Liver (tissue), 9 donors: Measurements from ENCODE around the gene CSMD2. TPM values are rescaled to one million over a fixed set of nuclear protein-coding genes. Genes with fewer than 3 reads are reported as not detected.

Source experiments
- DNase-seq: peaks from one replicate; pipeline ENCODE4 v3.0.0-alpha.2; 2017; ENCODE audit warnings: low spot score
- H3K27ac ChIP-seq, 2 donors: one replicate each; pipeline ENCODE4 v1.7.0; 2013; ENCODE audit warnings: inconsistent platforms in 2 of 2, low read length in 2 of 2, control low read depth in 1 of 2, low read depth in 1 of 2, mild to moderate bottlenecking in 1 of 2
- H3K27me3 ChIP-seq, 4 donors: one replicate each; pipeline versions ENCODE4 v1.6.1 to v1.7.0; 2013; ENCODE audit warnings: low read length in 3 of 4, inconsistent platforms in 1 of 4, mild to moderate bottlenecking in 1 of 4, moderate library complexity in 1 of 4; ENCODE audit not compliant: control insufficient read depth in 4 of 4, insufficient read depth in 4 of 4
- H3K36me3 ChIP-seq, 4 donors: one replicate each; pipeline versions ENCODE4 v1.6.1 to v1.7.0; 2013; ENCODE audit warnings: low read length in 3 of 4, mild to moderate bottlenecking in 3 of 4, low read depth in 1 of 4, moderate library complexity in 1 of 4; ENCODE audit not compliant: control insufficient read depth in 4 of 4, insufficient read depth in 3 of 4
- H3K4me1 ChIP-seq, 4 donors: one replicate each; pipeline versions ENCODE4 v1.6.1 to v1.7.0; 2013; ENCODE audit warnings: low read length in 3 of 4, mild to moderate bottlenecking in 3 of 4, moderate library complexity in 1 of 4; ENCODE audit not compliant: control insufficient read depth in 4 of 4, insufficient read depth in 4 of 4
- H3K4me3 ChIP-seq, 3 donors: one replicate each; pipeline versions ENCODE4 v1.6.1 to v1.7.0; 2013; ENCODE audit warnings: low read length in 3 of 3, control low read depth in 1 of 3, low read depth in 1 of 3, mild to moderate bottlenecking in 1 of 3
- H3K9ac ChIP-seq, 2 donors: one replicate each; pipeline ENCODE4 v1.7.0; 2013; ENCODE audit warnings: low read length in 2 of 2, mild to moderate bottlenecking in 2 of 2, moderate library complexity in 2 of 2, control low read depth in 1 of 2, low read depth in 1 of 2
- H3K9me3 ChIP-seq, 4 donors: one replicate each; pipeline versions ENCODE4 v1.6.1 to v1.7.0; 2013; ENCODE audit warnings: low read length in 3 of 4; ENCODE audit not compliant: control insufficient read depth in 4 of 4
- EGR1 ChIP-seq, 2 donors: IDR thresholded peaks; 2 replicates each; pipeline ENCODE4 v1.6.1; 2016 to 2018; ENCODE audit warnings: antibody characterized with exemption in 2 of 2, low read depth in 2 of 2
- FOXA1 ChIP-seq: IDR thresholded peaks from 2 replicates; pipeline ENCODE4 v1.6.1; 2016; ENCODE audit warnings: antibody characterized with exemption
- FOXA2 ChIP-seq: IDR thresholded peaks from 2 replicates; pipeline ENCODE4 v1.6.1; 2016; ENCODE audit warnings: antibody characterized with exemption
- GABPA ChIP-seq, 2 donors: IDR thresholded peaks in 1 of 2; conservative IDR thresholded peaks in 1 of 2; 2 replicates each; pipeline ENCODE4 v1.6.1; 2016; ENCODE audit warnings: antibody characterized with exemption in 2 of 2, mild to moderate bottlenecking in 1 of 2, moderate library complexity in 1 of 2
- HNF4A ChIP-seq, 2 donors: conservative IDR thresholded peaks; 2 replicates each; pipeline ENCODE4 v1.6.1; 2016; ENCODE audit warnings: antibody characterized with exemption in 2 of 2, mild to moderate bottlenecking in 2 of 2
- HNF4G ChIP-seq: IDR thresholded peaks from 2 replicates; pipeline ENCODE4 v1.6.1; 2016; ENCODE audit warnings: antibody characterized with exemption
- JUND ChIP-seq, 2 donors: IDR thresholded peaks; 2 replicates each; pipeline ENCODE4 v1.6.1; 2016; ENCODE audit warnings: antibody characterized with exemption in 2 of 2
- NR2F2 ChIP-seq: IDR thresholded peaks from 2 replicates; pipeline ENCODE4 v1.6.1; 2016; ENCODE audit warnings: antibody characterized with exemption
- RAD21 ChIP-seq, 2 donors: IDR thresholded peaks; 2 replicates each; pipeline ENCODE4 v1.6.1; 2016; ENCODE audit warnings: antibody characterized with exemption in 2 of 2, mild to moderate bottlenecking in 2 of 2
- RXRA ChIP-seq, 2 donors: IDR thresholded peaks; 2 replicates each; pipeline ENCODE4 v1.6.1; 2017 to 2018; ENCODE audit warnings: antibody characterized with exemption in 2 of 2, mild to moderate bottlenecking in 1 of 2
- SP1 ChIP-seq: IDR thresholded peaks from 2 replicates; pipeline ENCODE4 v1.6.1; 2018; ENCODE audit warnings: antibody characterized with exemption, mild to moderate bottlenecking
- YY1 ChIP-seq: IDR thresholded peaks from 2 replicates; pipeline ENCODE4 v1.6.1; 2016; ENCODE audit warnings: antibody characterized with exemption, mild to moderate bottlenecking
- WGBS: extraction: QIAGEN DNeasy Blood & Tissue Kit; methylation state at CpG from one replicate; pipeline ENCODE4 v1.1.7; 2013; 5-methylcytosine and 5-hydroxymethylcytosine counted together
- polyA plus RNA-seq, 2 donors: library from polyadenylated mRNA; stranded (reverse) in 1 of 2; unstranded in 1 of 2; fragments of 200-250 nt in 1 of 2; fragments of >200 nt in 1 of 2; fragmentation: Nextera tagmentation in 1 of 2; extraction: Ambion mirVana in 1 of 2; gene quantifications; one replicate each; pipeline versions ENCODE4 v1.2.1 to v1.2.3, GENCODE V29; 2013 to 2015
- total RNA-seq, 2 donors: library from RNA; depleted of rRNA; stranded (reverse); fragments of >200 nt; gene quantifications; one replicate each; pipeline ENCODE4 v1.2.3, GENCODE V29; 2014
- TF ChIP-seq, protein P1 (sequence below): IDR thresholded peaks from 2 replicates; pipeline ENCODE4 v1.6.1; 2016; ENCODE audit warnings: antibody characterized with exemption
- TF ChIP-seq, protein P2 (sequence below): fragments of 150-350 bp; IDR thresholded peaks from 2 replicates; pipeline ENCODE4 v1.5.1; 2017; ENCODE audit warnings: improper control_type of control experiment, low read depth, low read length; ENCODE audit not compliant: missing input control
- TF ChIP-seq, protein P3 (sequence below): IDR thresholded peaks from 2 replicates; pipeline ENCODE4 v1.6.1; 2016; ENCODE audit warnings: antibody characterized with exemption
- donor health status: healthy.
- donor health status: healthy.
- donor health status: healthy.
- donor health status: healthy.
- donor health status: healthy.

The CSMD2 gene
- total and polyA plus RNA-seq, 4 donors = 0.08 to 0.09 TPM; not detected in 2

DNA sequence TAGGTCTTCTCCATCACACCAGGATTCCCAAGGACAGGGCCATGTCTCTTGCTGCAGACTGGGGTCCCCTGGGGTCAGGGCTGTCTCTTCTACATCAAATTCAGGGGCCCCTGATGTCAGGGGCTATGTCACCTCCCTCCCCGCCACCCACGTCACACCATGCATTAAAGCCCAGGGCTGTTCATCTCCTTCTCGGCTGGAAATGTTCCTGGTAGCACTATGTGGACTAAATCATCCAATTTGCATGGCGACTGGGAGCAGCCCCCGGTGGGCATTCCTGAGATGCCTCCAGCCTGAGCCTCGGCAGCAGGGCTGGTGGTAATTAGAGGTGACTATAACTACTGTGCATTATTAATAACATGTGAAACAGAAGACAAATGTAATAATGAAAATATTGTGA, 452.8 kb downstream of the CSMD2 start (continued):
- no peak for TF ChIP-seq FOXA2
- no peak for TF ChIP-seq NR2F2
- no peak for TF ChIP-seq YY1
- TF ChIP-seq, protein P1, sequence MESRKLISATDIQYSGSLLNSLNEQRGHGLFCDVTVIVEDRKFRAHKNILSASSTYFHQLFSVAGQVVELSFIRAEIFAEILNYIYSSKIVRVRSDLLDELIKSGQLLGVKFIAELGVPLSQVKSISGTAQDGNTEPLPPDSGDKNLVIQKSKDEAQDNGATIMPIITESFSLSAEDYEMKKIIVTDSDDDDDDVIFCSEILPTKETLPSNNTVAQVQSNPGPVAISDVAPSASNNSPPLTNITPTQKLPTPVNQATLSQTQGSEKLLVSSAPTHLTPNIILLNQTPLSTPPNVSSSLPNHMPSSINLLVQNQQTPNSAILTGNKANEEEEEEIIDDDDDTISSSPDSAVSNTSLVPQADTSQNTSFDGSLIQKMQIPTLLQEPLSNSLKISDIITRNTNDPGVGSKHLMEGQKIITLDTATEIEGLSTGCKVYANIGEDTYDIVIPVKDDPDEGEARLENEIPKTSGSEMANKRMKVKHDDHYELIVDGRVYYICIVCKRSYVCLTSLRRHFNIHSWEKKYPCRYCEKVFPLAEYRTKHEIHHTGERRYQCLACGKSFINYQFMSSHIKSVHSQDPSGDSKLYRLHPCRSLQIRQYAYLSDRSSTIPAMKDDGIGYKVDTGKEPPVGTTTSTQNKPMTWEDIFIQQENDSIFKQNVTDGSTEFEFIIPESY = no peak
- TF ChIP-seq GABPA (IDR thresholded peaks at IDR 0.05 in 1 of 2, conservative IDR thresholded peaks at IDR 0.05 in 1 of 2) = no peak

DNA sequence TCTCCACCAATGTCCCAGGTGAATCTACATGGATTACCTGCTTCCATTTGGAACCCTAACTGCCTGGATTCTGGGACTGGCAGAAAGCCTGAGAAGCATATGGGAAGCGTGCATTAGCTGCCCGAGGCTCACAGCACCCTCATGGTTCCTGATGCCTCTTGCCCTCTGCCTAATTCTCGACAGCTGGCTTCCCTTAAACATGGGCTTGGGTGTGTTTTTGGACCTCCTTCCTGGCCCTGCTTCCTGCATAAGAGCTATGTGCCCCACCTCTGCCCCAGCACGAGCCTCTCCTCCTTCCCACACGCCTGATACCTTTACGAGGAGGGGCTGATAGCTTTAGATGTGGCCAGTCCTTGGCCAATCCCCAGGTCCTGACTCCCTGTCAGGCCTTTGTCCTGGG, 453.5 kb downstream of the CSMD2 start:
- Histone ChIP-seq H3K4me3 (no peak overlapping the region), H3K9ac (no peak overlapping the region), H3K27ac (no peak overlapping the region), H3K4me1 (no peaks in the 10 kb centered on the region), H3K36me3 (no peaks in the 10 kb centered on the region), H3K9me3 (no peaks in the 10 kb centered on the region), H3K27me3 (peaks cover 0 to 12% (median 0%) of the 10 kb centered on the region in 4 donors)
- DNase-seq = no peak
- no peak for TF ChIP-seq FOXA2
- no peak for TF ChIP-seq FOXA1
- no peak for TF ChIP-seq HNF4G
- no peak for TF ChIP-seq NR2F2
- TF ChIP-seq, protein P2, sequence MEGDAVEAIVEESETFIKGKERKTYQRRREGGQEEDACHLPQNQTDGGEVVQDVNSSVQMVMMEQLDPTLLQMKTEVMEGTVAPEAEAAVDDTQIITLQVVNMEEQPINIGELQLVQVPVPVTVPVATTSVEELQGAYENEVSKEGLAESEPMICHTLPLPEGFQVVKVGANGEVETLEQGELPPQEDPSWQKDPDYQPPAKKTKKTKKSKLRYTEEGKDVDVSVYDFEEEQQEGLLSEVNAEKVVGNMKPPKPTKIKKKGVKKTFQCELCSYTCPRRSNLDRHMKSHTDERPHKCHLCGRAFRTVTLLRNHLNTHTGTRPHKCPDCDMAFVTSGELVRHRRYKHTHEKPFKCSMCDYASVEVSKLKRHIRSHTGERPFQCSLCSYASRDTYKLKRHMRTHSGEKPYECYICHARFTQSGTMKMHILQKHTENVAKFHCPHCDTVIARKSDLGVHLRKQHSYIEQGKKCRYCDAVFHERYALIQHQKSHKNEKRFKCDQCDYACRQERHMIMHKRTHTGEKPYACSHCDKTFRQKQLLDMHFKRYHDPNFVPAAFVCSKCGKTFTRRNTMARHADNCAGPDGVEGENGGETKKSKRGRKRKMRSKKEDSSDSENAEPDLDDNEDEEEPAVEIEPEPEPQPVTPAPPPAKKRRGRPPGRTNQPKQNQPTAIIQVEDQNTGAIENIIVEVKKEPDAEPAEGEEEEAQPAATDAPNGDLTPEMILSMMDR = no peak
- no peak for TF ChIP-seq EGR1 (IDR thresholded peaks at IDR 0.05; ENCODE audit: low read depth in 2 of 2)
- TF ChIP-seq, protein P1 = no peak
- no peak for TF ChIP-seq JUND (IDR thresholded peaks at IDR 0.05)
- TF ChIP-seq SP1 = no peak
- TF ChIP-seq RXRA (IDR thresholded peaks at IDR 0.05) = no peak
- no peak for TF ChIP-seq YY1
- TF ChIP-seq, protein P3, sequence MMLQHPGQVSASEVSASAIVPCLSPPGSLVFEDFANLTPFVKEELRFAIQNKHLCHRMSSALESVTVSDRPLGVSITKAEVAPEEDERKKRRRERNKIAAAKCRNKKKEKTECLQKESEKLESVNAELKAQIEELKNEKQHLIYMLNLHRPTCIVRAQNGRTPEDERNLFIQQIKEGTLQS = no peak
- TF ChIP-seq RAD21 (IDR thresholded peaks at IDR 0.05) = no peak
- no peak for TF ChIP-seq HNF4A (conservative IDR thresholded peaks at IDR 0.05)
- 52% methylated on average over 6 of the region's 6 CpGs for WGBS

DNA sequence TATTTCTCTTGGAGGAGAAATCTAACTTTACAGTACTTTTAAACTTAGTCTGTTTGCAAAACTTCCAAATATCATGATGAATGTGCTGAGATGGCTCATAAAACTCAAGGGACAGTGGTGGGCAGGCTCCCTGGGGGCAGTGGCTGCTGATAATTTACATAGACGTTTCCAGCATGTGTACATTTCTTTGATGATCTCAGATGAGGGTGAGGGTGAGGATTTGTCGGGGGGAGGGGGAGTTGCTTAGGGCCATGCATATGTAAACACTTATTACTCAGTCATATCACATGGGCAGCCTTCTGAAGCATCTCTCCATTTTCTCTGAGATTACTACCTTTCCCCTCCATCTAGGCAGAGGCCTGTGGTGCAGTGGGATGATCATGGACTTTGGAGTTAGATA, 454.1 kb downstream of the CSMD2 start:
- Histone ChIP-seq H3K4me3 (no peak overlapping the region), H3K36me3 (no peaks in the 10 kb centered on the region), H3K27me3 (peaks cover 0 to 14% (median 0%) of the 10 kb centered on the region in 4 donors), H3K27ac (no peak overlapping the region), H3K4me1 (no peaks in the 10 kb centered on the region), H3K9me3 (no peaks in the 10 kb centered on the region), H3K9ac (no peak overlapping the region)
- 43% methylated on average over 2 of the region's 2 CpGs for WGBS
- TF ChIP-seq SP1 (no peak), HNF4A (conservative IDR thresholded peaks at IDR 0.05) (no peak), YY1 (no peak), FOXA1 (no peak), GABPA (IDR thresholded peaks at IDR 0.05 in 1 of 2, conservative IDR thresholded peaks at IDR 0.05 in 1 of 2) (no peak), FOXA2 (no peak)
- TF ChIP-seq, protein P2 = no peak
- TF ChIP-seq, protein P3 = no peak
- no peak for DNase-seq
